Measurements from ENCODE around the gene KRT27. TPM values are rescaled to one million over a fixed set of nuclear protein-coding genes. Genes with fewer than 3 reads are reported as not detected.

Gene KRT27
- total RNA-seq, 4 donors from 2014 or later: not detected

DNA sequence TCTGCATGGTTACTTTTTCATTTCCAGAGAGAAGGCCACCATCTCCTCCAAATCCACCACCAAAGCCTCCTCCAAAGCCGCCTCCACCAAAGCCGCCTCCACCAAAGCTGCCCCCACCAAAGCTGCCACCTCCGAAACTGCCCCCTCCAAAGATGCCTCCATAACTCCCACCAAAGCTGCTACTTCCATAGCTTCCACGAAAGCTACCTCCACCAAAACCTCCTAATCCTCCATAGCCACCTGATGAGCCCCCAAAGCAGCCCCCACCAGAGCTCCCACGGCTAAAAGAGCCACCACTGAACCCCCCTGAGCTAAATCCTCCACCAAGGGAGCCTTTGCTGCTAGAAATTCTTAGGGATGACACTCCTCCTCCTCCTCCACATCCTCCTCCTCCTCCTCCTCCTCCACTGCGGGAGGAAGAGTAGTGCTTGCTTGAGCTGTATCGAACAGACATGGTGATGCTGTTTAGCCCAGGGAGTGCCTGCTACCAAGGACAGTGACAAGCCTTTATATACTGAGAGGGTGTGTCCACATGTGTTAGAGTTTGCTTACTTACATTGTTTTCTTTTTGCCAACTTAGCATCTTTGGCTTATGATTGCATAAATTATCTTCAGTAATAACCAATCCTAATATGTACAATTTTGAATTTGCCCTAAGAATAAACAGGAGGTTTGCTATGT lies 39.9 kb upstream of the KRT27 start, which contains the start of gene KRT10:
TSS of gene KRT10 (minus strand) at position 483 of the 681 bp plus-strand sequence. CDS start at position 454, 29 bp downstream.
- TF ChIP-seq CTCF (IDR thresholded peaks at IDR 0.05; ENCODE audit: low read depth): no peak

DNA sequence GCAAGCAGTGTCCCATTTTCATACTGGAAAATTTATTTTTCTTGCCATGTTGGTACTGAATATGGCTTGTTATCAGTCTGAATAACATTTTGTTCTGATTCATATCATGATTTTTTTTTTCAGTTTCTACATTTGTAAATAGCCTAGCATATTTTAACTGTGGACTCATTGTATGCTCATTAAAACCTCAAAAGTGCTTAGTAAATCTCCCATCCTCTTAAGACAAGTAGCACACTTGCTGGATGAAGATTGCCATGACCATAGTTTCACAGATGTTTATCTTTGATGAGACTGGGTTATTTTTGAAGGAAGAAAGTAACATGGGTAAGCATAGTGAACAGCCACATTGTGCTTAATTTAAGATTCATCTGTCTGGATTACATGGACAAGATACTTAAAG lies 39.2 kb upstream of the KRT27 start:
- TF ChIP-seq CTCF (IDR thresholded peaks at IDR 0.05; ENCODE audit: low read depth): no peak

DNA sequence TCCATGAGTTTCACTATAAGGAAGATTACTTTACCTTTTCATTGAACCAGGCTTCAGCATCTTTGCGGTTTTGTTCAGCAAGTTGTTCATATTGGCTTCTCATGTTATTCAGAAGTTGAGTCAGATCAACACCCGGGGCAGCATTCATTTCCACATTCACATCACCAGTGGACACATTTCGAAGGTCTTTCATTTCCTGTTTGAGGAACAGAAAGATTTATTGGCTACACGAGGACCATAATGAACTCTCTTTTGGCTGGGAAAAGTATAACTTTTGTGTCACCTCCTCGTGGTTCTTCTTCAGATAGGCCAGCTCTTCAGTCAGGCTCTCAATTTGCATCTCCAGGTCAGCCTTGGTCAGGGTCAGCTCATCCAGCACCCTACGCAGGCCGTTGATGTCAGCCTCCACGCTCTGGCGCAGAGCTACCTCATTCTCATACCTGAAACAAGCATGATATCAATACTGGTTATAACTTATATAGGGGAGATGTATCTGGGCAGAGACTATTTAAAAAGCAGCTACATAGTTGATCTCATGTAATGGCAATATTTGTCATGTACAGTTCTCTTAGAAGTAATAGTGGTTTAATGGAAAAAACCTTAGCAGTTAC lies 38.0 kb upstream of the KRT27 start:
- no peak for TF ChIP-seq CTCF (IDR thresholded peaks at IDR 0.05; ENCODE audit: low read depth)

DNA sequence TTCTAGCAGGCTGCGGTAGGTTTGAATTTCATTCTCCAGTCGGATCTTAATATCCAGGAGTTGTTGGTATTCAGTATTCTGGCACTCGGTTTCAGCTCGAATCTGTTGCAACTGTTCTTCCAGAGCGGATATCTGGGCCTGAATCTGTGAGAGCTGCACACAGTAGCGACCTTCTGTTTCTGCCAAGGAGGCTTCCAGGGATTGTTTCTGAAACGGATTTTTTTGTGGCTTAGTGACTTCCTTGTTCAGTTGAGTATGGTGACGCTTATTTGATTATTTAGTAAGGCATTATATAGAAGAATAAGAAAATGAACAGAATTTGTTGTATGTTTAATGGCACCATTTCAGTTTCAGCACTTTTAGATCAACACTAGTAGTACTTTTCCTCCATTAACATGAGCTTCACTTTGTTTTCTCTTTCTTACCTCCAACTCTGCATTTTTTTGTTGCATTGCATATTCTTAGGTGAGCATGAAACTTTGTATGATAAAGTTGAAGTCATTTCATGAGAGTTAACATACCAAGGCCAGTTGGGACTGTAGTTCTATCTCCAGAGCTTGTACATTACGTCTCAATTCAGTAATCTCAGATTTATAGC lies 37.3 kb upstream of the KRT27 start:
- TF ChIP-seq CTCF (IDR thresholded peaks at IDR 0.05; ENCODE audit: low read depth): no peak

GRCh38 chr17:40818733-40819527 lies 36.6 kb upstream of the KRT27 start:
- no peak for TF ChIP-seq CTCF (IDR thresholded peaks at IDR 0.05; ENCODE audit: low read depth)

DNA sequence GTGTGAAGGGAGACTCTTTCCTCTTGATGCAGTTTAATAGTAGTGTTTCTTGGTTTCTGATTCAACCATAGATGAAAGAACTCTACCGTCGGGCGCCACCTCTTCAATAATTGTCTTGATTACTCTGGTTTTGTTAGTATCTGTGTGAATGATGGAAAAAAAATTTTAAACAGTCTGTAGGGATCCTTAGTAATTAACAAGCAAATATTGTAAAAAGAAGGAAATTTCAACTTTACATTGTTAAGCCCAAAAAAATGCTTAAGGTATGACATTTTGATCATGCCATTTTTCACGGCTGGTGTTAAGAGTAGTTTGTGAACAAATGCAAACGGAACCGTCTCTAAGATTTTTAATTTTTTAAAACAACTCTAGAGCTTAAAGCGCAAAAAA lies 36.0 kb upstream of the KRT27 start:
- no peak for TF ChIP-seq CTCF (IDR thresholded peaks at IDR 0.05; ENCODE audit: low read depth)
